HG03469 (cell line): ENCODE measurements around the gene UBE2M.
"Not testable (repeated sequence)": the region's sequence is repeated elsewhere in the genome, so short reads cannot be mapped to it uniquely, and the experiment has no call there.

Experiments
- ATAC-seq: cut with Tn5 transposase; IDR thresholded peaks from one replicate; pipeline ENCODE4 v1.9.1; 2021; ENCODE audit warnings: mild to moderate bottlenecking, moderate library complexity, moderate number of reproducible peaks; ENCODE audit not compliant: unreplicated experiment

UBE2M gene

DNA sequence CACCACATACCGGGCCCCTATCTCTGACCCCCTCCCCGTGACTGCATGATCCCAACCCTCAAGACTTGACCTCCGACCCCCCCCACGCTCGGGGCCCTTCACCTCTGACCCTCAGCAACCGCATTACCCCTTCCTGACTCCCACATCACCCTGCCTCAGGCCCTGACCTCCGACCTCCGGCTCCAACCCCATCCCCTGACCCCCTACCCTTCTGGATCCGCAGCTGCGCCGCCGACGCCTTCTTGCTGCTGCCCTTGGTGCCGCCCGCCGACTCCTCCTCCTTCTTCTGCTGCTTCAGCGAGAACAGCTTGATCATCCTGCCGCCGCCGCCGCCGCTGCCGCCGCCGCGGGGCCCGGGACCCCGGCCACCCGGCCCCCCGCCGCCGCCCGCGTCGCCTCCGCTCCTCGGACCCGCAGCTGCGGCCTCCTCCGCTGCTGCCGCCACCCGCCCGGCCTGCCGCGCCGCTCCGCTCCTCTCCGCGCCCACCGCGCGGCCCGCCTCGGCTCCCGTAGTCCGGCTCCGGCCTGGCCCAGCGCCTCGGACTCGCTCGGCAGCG lies at the start of gene UBE2M:
Gene UBE2M, minus strand, starts transcription at position 546 of the 557 bp plus-strand sequence. Its CDS starts 230 bp downstream, at position 316.
- no peak for ATAC-seq

DNA sequence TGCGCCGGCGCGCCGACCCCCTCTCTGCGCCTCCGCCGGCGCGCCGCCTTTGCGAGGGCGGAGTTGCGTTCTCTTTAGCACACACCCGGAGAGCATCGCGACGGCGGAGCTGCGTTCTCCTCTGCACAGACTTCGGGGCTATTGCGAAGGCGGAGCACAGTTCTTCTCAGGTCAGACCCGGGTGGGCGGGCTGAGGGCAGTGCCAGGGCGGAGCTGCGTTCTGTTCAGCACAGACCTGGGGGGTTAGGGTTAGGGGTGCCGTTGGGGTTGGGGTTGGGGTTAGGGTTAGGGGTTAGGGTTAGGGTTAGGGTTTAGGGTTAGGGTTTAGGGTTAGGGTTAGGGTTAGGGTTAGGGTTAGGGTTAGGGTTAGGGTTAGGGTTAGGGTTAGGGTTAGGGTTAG lies 48.8 kb upstream of the UBE2M start:
- ATAC-seq = not testable (repeated sequence)

GRCh38 chr19:58606251-58606896 lies 48.0 kb upstream of the UBE2M start:
- ATAC-seq = not testable (repeated sequence)

DNA sequence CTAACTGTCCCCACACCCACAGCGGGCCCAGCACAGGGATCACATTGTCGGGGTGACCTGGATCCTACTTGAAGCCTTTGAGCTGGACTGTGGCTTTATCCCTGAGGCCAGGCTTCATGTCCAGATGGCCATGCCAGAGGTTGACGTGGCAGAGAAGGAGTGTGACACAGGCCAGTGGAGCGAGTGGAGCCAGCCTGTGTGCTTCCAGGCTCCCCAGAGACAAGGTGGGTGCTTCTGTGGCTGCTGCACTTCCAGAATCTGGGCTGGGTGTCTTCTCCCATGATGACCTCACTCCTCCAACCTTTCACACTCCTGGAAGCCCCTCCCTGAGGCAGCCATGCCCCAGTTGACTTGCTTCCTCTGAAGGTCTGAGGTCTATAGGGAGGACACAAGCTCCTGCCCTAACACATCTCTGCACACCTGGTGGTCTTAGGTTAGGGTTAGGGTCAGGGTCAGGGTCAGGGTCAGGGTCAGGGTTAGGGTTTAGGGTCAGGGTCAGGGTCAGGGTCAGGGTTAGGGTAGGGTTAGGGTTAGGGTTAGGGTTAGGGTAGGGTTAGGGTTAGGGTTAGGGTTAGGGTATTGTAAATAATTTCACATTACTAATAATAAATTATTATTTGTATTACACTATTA lies 27.8 kb upstream of the UBE2M start:
- ATAC-seq = no peak

DNA sequence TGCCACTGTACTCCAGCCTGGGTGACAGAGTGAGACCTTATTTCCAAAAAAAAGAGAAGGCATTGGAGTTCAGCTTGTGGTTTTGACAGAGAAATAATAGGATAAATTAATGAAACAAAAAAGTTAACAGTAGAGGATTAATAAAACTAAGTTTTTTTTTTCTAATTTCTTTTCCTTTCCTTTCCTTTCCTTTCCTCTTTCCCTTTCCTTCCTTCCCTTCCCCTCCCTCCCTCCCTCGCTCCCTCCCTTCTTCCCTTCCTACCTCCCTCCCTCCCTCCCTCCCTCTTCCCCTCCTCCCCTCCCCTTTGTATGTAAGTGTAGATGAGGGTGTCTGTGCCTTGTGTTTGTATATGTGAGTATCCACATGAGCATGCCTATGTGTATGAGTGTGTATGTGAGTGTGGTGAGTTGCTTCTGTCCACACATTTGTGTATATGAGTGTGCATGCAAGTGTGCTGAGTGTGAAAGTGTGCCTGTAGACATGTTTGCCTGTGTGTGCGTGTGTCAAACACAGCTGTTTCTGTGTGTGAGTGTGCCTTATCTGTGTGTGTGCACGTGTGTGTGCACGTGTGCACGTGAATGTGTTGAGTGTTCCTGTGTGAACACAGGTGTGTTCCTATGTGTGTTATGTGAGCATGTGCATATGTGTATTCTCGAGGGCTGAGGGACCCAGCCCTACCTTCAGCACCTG lies 27.2 kb upstream of the UBE2M start:
- ATAC-seq = no peak

- ATAC-seq = no peak
These were observed 26.4 kb upstream of the UBE2M start for GRCh38 chr19:58584498-58585441.

GRCh38 chr19:58582985-58583384 lies 24.6 kb upstream of the UBE2M start:
- no peak for ATAC-seq

GRCh38 chr19:58581227-58582141 lies 23.1 kb upstream of the UBE2M start:
- no peak for ATAC-seq

DNA sequence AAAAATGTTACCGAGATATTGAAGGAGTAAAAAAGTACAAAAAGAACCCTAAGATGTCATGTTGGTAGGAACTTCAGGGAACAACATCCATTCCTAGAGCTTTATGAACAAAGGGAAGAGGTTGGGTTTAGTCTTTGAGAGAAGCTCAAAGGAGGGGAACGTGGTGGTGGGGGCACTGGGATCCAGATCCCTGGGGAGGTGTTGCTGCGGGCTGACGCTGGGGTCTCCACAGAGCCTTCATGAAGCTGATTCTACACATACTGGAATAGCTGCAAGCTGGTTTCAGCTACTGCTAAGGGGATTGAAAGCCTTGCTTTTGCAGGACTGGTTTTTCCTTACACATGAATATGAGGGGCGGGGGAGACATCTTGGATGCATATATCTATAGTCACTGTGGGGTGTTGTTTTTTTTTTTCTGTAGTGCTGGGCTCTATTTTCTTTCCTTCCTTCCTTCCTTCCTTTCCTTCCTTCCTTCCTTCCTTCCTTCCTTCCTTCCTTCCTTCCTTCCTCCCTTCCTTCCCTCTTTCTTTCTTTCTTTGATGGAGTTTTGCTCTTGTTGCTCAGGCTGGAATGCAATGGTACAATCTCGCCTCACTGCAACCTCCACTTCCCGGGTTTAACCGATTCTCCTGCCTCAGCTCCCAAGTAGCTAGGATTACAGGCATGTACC lies 21.2 kb upstream of the UBE2M start:
- no peak for ATAC-seq

- no peak for ATAC-seq
These were observed 19.9 kb upstream of the UBE2M start for GRCh38 chr19:58578012-58578925.

DNA sequence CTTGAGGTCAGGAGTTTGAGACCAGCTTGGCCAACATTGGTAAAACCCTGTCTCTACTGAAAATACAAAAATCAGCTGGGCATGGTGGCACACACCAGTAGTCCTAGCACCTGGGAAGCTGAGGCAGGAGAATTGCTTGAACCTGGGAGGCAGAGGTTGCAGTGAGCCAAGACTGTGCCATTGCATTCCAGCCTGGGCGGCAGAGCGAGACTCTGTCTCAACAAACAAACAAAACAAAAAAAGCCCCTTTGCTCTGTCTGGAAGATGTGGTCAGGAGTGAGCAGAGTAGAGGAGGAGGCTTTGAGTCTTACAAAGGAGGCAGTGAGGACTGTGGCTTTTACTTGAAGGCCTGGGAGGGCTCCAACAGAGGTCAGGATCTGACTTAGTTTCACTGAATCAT lies 19.2 kb upstream of the UBE2M start:
- not testable (repeated sequence) for ATAC-seq

DNA sequence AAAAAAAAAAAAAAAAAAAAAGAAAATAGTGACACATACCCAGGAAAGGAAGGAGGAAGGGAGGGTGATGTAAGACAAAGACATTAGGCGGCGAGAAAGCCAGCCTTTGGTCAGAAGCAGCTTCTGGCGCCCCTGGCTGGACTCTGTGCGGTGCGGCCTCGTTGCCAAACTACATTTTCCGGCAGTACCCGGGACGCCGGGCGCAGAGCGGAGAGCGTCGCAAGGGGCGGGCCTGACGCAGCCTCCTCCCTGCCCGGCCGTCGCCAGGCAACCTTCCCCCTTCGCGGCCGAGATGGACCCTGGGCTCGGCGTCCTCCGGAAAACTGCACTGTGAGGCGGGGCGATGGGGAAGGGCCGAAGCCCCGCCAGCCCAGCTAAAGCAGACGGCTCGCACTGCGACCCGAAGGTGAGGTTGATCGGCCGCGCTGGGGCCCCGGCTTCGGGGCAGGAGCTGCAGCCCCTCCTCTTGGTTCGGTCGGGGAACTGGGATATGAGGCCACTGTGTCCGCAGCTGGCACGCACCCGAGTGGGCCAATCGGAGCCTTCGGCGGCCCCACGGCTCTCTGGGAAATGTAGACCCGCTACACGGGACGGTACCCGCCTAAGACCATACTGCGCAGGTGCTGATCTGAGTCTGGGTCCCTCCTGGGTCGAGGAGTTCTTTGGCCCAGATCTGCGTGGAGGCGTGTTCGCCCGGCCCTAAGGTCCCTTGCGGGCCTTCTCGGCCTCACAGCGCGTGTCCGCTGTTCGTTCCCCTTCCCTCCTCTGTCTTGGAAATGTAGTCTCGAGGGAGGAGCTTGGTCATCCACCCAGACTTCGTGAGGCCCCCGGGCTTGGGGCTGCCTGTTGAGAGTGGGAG lies 17.0 kb upstream of the UBE2M start:
- ATAC-seq = peak; percentile 19

GRCh38 chr19:58573658-58574164 lies 15.3 kb upstream of the UBE2M start:
- no peak for ATAC-seq

DNA sequence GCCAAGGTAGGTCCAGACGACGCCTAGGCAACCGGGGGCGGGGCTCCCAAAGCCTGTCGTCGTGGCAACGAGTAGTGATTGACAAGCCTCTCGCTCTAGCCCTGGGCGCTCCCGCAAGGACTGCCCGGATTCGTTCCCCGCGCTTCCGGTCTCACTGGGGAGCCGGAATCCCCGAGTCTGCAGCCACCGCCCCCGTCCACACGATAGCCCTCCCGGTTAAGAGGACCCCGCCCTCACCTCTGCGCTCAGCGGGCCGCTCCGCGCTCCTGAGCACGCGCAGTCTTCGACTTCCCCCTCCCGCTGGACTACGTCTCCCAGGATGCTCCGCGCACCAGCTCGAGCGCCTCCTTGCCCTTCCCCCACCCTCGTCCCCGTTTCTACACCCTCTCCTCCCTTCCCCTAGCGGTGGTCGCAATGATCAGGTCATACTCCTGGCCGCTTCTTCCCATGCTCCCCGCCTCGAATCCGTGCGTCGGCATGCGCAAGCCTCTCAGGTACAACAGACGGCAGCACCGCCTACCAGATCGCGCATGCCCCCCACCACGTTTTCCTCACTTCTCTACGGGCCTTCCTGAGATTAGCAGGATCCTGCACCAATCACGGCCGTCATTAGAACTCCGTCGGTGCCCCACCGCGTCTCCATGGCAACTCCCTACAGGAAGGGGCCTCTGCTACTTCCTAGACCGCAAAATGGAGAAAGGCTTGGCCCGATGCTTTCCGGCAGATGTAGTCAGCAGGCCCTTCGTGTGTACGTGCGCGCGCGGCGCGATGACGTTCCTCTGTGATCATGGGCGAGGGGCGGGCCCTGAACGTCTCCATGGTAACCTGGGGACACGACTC lies 14.6 kb upstream of the UBE2M start, which contains the start of gene MZF1:
Gene MZF1, minus strand, starts transcription at position 518 of the 840 bp plus-strand sequence. CDS start 1,946 bp downstream, outside the sequence.
- peak; percentile 53 for ATAC-seq

GRCh38 chr19:58572026-58572817 lies 13.8 kb upstream of the UBE2M start:
- no peak for ATAC-seq
